Choroid plexus epithelial cell (primary cell): Measurements from ENCODE around the gene MOBP.
A peak's percentile ranks its signal among the peaks of the same experiment; 100 is the strongest.

ENCODE experiments used
- DNase-seq: peaks from one replicate; pipeline ENCODE4 v3.0.0-alpha.2; 2010; ENCODE audit warnings: low read depth
- H3K4me3 ChIP-seq: 2 replicates; pipeline ENCODE4 v1.5.1; 2011; ENCODE audit warnings: low read depth, mild to moderate bottlenecking, control low read depth, low read length, moderate library complexity
- CTCF ChIP-seq: conservative IDR thresholded peaks from 2 replicates; pipeline ENCODE4 v1.5.1; 2011; ENCODE audit warnings: low read depth, mild to moderate bottlenecking, control low read depth, inconsistent platforms, low read length, moderate library complexity

The MOBP gene

GRCh38 chr3:39494781-39495180, 27.3 kb downstream of the MOBP start:
- DNase-seq, result no peak
- no peak overlapping the region for H3K4me3 ChIP-seq
- no peak for TF ChIP-seq CTCF

- no peak overlapping the region for H3K4me3 ChIP-seq
These were observed 30.3 kb downstream of the MOBP start for GRCh38 chr3:39497753-39498152.

GRCh38 chr3:39499651-39500273, 32.3 kb downstream of the MOBP start:
- no peak for TF ChIP-seq CTCF
- DNase-seq, result no peak

More at GRCh38 chr3:39497753-39498152, 30.3 kb downstream of the MOBP start:
- no peak for DNase-seq
- TF ChIP-seq CTCF, result no peak

GRCh38 chr3:39501059-39501458, 33.6 kb downstream of the MOBP start:
- DNase-seq, result no peak
- no peak overlapping the region for H3K4me3 ChIP-seq
- TF ChIP-seq CTCF, result no peak

More at GRCh38 chr3:39499651-39500273, 32.3 kb downstream of the MOBP start:
- no peak overlapping the region for H3K4me3 ChIP-seq

- no peak for DNase-seq
- H3K4me3 ChIP-seq, result no peak overlapping the region
- TF ChIP-seq CTCF, result no peak
These were observed 34.7 kb downstream of the MOBP start for GRCh38 chr3:39501968-39502837.

GRCh38 chr3:39502838-39503145, 35.3 kb downstream of the MOBP start:
- TF ChIP-seq CTCF, result no peak
- DNase-seq, result peak; percentile 25
- H3K4me3 ChIP-seq, result no peak overlapping the region
